GM12878 (cell line): Measurements from ENCODE around the gene ALOX12.

Experiments
- EZH2 ChIP-seq: IDR thresholded peaks from 2 replicates; pipeline ENCODE4 v1.6.1; 2012; ENCODE audit warnings: low read depth, mild to moderate bottlenecking, control low read depth, inconsistent platforms, low read length, borderline replicate concordance; ENCODE audit not compliant: control insufficient read depth
- SPI1 ChIP-seq: IDR thresholded peaks from 2 replicates; pipeline ENCODE4 v1.6.1; 2011; ENCODE audit warnings: low read depth, mild to moderate bottlenecking, low read length, moderate library complexity, borderline replicate concordance; ENCODE audit not compliant: insufficient read depth
- TF ChIP-seq, protein P1 (sequence below): IDR thresholded peaks from 2 replicates; pipeline ENCODE4 v1.6.1; 2011; ENCODE audit warnings: low read depth, mild to moderate bottlenecking, low read length, moderate library complexity, borderline replicate concordance; ENCODE audit errors: extremely low read depth
- TF ChIP-seq, protein P2 (sequence below), 3 experiments: IDR thresholded peaks in 2 of 3; conservative IDR thresholded peaks in 1 of 3; 2 replicates each; pipeline ENCODE4 v1.5.1; 2011; ENCODE audit warnings: low read depth in 3 of 3, low read length in 3 of 3, mild to moderate bottlenecking in 3 of 3, control low read depth in 2 of 3, moderate library complexity in 2 of 3, inconsistent platforms in 1 of 3, mixed read lengths in 1 of 3; ENCODE audit not compliant: control insufficient read depth in 2 of 3, insufficient read depth in 1 of 3; ENCODE audit errors: extremely low read depth in 1 of 3
- TF ChIP-seq, protein P3 (sequence below): IDR thresholded peaks from 2 replicates; pipeline ENCODE4 v1.6.1; 2012; ENCODE audit warnings: low read depth, low read length, improper control_type of control experiment

DNA sequence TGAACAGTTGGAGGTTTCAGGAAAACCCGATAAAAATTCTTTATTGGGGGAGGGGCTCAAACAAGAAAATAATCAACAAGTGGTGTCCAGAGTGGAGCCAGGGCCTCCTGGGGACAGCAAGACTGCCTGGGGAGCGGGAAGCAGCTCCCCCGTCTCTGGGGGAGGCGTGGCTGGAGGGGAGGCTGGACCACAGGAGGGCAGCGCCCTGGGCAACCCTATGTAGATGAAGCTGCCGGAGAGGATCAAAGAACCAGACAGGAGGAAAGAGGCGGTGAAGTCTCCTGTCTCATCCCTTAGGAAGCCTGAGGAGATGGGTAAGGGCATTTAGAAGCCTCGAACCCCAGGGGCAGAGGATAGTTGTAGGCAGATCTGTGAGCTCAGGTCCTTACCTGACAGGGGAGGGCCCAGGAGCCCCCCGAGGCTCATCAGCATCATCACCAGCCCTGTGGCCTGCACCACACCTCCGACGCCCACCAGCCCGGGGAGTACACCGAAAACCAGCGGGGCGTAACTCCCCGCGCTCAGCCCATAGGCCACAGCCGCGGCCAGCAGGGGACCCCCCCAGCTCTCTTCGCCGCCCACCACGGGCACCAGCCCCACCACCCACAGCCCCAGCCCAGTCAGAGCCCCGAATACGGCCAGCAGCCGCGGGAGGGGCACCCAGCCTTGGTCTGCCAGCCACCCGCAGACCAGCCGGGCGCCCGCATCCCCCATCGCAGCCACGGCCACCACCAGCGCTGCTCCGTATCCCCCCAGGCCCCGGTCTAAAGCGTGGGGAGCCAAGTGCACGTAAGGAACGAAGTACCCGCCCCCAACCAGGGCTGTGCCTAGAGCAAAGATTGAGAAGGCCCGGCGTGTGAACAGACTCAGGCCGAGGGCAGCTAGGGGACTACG lies 46.0 kb downstream of the ALOX12 start:
- TF ChIP-seq, protein P1, sequence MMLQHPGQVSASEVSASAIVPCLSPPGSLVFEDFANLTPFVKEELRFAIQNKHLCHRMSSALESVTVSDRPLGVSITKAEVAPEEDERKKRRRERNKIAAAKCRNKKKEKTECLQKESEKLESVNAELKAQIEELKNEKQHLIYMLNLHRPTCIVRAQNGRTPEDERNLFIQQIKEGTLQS = no peak
- TF ChIP-seq, protein P2, sequence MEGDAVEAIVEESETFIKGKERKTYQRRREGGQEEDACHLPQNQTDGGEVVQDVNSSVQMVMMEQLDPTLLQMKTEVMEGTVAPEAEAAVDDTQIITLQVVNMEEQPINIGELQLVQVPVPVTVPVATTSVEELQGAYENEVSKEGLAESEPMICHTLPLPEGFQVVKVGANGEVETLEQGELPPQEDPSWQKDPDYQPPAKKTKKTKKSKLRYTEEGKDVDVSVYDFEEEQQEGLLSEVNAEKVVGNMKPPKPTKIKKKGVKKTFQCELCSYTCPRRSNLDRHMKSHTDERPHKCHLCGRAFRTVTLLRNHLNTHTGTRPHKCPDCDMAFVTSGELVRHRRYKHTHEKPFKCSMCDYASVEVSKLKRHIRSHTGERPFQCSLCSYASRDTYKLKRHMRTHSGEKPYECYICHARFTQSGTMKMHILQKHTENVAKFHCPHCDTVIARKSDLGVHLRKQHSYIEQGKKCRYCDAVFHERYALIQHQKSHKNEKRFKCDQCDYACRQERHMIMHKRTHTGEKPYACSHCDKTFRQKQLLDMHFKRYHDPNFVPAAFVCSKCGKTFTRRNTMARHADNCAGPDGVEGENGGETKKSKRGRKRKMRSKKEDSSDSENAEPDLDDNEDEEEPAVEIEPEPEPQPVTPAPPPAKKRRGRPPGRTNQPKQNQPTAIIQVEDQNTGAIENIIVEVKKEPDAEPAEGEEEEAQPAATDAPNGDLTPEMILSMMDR (IDR thresholded peaks at IDR 0.05 in 2 of 3, conservative IDR thresholded peaks at IDR 0.05 in 1 of 3; ENCODE audit: control insufficient read depth in 2 of 3, extremely low read depth in 1 of 3, insufficient read depth in 1 of 3, low read depth in 3 of 3, low read length in 3 of 3) = no peak
- TF ChIP-seq EZH2 (no peak), SPI1 (no peak)
- TF ChIP-seq, protein P3, sequence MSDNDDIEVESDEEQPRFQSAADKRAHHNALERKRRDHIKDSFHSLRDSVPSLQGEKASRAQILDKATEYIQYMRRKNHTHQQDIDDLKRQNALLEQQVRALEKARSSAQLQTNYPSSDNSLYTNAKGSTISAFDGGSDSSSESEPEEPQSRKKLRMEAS = no peak
